Tibial nerve (tissue), 3 donors: Measurements from ENCODE around the gene AKAIN1.

Source experiments
- CTCF ChIP-seq, 5 experiments: fragments of 200-600 bp in 3 of 5; fragments of 450-650 bp in 2 of 5; sonication (generic) in 3 of 5; IDR thresholded peaks; one replicate each; pipeline ENCODE4 v1.5.1; 2016 to 2019; ENCODE audit warnings: antibody characterized with exemption in 5 of 5, mild to moderate bottlenecking in 3 of 5, moderate library complexity in 2 of 5
- POLR2A ChIP-seq, 2 donors: fragments of 450-650 bp; IDR thresholded peaks; one replicate each; pipeline ENCODE4 v1.6.1; 2017; ENCODE audit warnings: antibody characterized with exemption in 2 of 2, mild to moderate bottlenecking in 2 of 2, moderate library complexity in 2 of 2

GRCh38 chr18:5142859-5143258, 54.2 kb downstream of the AKAIN1 start:
- TF ChIP-seq CTCF (IDR thresholded peaks at IDR 0.05) (no peak), POLR2A (IDR thresholded peaks at IDR 0.05) (no peak)
